ENCODE data around the gene ZNF260.

The ZNF260 gene

DNA sequence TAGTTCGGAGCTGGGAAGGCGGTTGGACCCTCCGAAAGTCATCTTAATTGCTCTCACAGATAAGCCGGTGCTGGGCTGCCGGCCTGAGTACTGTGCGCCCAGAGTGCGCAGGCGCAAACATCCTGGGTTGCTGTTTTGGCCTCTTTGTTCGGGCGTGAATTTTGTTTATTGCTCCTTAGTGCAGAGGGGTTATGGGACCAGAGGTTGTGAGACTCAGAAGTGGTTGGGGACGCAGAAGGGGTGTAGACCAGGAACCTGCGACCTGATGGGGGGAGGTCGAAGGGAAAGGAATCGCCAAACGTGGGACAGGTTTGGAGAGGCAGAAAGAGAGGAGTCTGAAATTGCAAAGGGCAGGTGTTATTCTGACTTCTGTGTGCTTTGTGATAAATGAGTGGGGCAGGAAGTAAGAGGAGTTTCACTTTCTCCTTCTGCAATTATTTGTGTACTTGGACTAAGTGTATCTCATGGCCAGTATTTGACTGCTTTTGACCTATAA, 38.1 kb downstream of the ZNF260 start:
- DNase-seq (ENCODE audit: low spot score), result peak; percentile 91

DNA sequence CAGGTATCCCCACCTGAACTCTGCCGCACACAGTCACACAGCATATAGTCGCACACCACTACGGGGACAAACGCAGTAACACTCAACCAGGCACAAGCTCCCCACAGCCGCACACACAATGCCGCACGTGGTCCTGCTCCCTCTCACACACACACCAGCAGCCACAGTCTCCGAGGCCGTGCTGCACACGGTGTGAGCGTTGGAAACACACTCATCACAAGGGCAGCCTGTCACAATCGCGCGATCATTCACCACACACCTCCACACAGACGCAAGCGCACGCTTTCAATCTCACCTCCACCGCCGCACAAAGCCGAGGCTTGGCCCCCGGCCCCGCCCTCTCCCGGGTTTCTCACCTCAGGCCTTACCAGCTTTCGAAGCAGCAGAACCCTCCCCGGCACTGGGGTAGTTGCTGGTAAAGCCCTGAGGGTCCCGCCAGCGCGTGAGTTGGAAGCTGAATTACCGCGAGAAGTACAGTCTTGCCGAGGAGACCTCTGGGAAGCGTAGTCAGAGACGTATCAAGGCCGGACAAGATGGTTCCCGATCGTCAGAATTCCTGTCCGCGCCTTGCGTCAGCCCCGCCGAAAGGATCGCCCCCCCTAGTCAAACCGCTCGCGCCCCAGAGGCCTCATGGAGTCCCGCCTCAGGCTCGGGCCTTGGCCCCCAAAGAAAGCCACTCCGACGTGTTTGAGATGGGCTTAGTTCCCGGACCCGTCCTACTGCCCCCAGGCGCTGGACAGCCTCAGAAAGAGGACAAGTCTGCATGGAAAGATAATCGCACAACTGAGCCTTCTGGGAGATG, 38.8 kb downstream of the ZNF260 start, which contains the start of gene ZNF566:
Gene ZNF566 (minus strand): TSS at position 444 of the 802 bp plus-strand sequence. CDS start 13,004 bp downstream, outside the sequence.
- peak; percentile 97 for DNase-seq (ENCODE audit: low spot score)

DNA sequence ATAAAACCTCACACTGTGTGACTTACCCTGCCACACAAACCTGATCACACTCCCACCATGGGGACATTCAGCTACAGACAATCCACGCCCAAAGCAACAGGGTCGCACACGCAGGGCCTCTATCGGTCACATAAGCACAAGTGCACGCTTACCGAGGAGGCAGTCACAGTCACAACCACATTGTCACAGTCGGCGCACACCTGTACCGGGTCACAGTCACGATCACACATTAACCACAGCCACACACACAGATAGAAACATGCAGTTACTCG, 39.3 kb downstream of the ZNF260 start:
- DNase-seq (ENCODE audit: low spot score), result peak; percentile 33

DNA sequence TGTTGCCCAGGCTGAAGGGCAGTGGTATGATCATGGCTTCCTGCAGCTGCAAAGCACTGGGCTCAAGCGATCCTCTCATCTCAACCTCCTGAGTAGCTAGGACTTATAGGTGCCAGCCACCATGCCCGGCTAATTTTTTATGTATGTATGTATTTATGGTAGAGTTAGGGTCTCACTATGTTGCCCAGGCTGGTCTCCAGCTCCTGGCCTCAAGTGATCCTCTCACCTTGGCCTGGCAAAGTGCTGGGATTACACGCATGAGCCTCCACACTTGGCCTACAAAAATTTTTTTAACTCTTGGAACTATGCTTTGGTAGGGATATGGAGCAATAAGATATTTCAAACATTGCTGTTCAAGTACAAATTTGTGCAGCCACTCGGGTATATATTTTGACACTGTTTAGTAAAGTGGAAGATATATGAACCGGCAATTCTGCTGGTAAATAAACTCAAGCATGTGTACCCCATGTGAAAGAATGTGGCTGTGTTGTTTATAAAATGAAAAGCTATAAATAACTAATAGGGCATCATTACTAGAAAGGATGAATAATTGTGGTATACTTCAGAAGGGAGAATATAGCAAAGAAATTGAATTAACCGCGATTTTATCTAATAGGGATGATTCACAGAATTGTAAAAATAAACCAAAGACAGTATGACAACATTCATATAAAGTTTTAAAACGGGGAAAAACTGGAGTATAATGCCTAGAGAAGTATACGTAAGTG, 39.8 kb downstream of the ZNF260 start:
- no peak for DNase-seq (ENCODE audit: low spot score)

DNA sequence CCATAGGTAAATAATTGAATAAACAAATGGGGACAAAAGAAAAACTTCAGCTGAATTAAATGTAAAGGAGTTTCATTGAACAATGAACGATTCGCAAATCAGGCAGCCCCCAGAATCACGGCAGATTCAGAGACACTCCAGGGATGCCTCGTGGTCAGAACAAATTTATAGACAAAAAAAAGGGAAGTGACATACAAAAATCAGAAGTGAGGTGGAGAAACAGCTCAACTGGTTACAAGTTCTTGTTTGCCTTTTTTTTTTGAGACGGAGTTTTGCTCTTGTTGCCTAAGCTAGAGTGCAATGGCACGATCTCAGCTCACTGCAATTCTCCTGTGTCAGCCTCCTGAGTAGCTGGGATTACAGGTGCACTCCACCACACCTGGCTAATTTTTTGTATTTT, 44.4 kb downstream of the ZNF260 start:
- no peak for DNase-seq (ENCODE audit: low spot score)

DNA sequence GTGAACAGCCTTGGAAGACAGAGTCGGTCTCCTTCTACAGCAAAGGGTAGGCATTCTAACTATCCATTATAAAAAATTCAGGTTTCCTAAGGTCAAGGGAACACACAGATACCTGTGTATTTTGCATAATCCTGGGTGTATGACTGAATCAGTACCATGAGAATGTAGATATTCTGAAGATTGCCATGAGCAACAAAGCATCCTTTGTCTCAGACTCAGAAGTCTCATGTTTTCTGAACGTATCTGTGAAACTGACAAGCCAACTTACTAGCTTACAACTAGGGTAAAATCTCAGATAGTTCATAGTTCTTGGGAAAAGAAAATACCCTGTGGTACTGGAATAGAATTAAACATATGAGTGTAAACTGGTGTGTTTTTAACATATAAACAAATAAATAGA, 45.2 kb downstream of the ZNF260 start:
- no peak for DNase-seq (ENCODE audit: low spot score)
